Astrocyte (in vitro differentiated cells and primary cell): Measurements from ENCODE around the gene LAMA5. TPM values are rescaled to one million over a fixed set of nuclear protein-coding genes. Genes with fewer than 3 reads are reported as not detected.

Experiments
- DNase-seq: peaks from one replicate; pipeline ENCODE4 v3.0.0-alpha.2; 2010; ENCODE audit warnings: low read depth
- FAIRE-seq: peaks from 2 replicates; lab custom pipeline; 2011; peaks lifted over from hg19 to GRCh38; lab: Jason Lieb, UNC
- H2AFZ ChIP-seq: 2 replicates; pipeline ENCODE4 v1.6.0; 2012; ENCODE audit warnings: low read depth, low read length, inconsistent platforms
- H3K27ac ChIP-seq: 2 replicates; pipeline ENCODE4 v1.5.1; 2011; ENCODE audit warnings: low read depth, low read length, inconsistent platforms
- H3K27me3 ChIP-seq: 2 replicates; pipeline ENCODE4 v1.6.0; 2011; ENCODE audit warnings: low read length, inconsistent platforms; ENCODE audit not compliant: insufficient read depth
- H3K36me3 ChIP-seq: 2 replicates; pipeline ENCODE4 v1.5.1; 2011; ENCODE audit warnings: low read length, inconsistent platforms; ENCODE audit not compliant: insufficient read depth
- H3K4me1 ChIP-seq: 2 replicates; pipeline ENCODE4 v1.5.1; 2011; ENCODE audit warnings: low read length, inconsistent platforms; ENCODE audit not compliant: insufficient read depth
- H3K4me2 ChIP-seq: 2 replicates; pipeline ENCODE4 v1.6.0; 2012; ENCODE audit warnings: low read length, inconsistent platforms
- H3K4me3 ChIP-seq: 2 replicates; pipeline ENCODE4 v1.5.1; 2011; ENCODE audit warnings: low read depth, mild to moderate bottlenecking, low read length, inconsistent platforms; ENCODE audit not compliant: insufficient read depth
- H3K79me2 ChIP-seq: 2 replicates; pipeline ENCODE4 v1.6.0; 2012; ENCODE audit warnings: mild to moderate bottlenecking, low read length, inconsistent platforms; ENCODE audit not compliant: insufficient read depth
- H3K9ac ChIP-seq: 2 replicates; pipeline ENCODE4 v1.6.0; 2012; ENCODE audit warnings: mild to moderate bottlenecking, low read length, inconsistent platforms
- H3K9me3 ChIP-seq: 2 replicates; pipeline ENCODE4 v1.5.1; 2012; ENCODE audit warnings: low read depth, mild to moderate bottlenecking, low read length, inconsistent platforms; ENCODE audit not compliant: insufficient read depth
- H4K20me1 ChIP-seq: 2 replicates; pipeline ENCODE4 v1.6.0; 2012; ENCODE audit warnings: low read length, inconsistent platforms; ENCODE audit not compliant: insufficient read depth
- H3K27ac Mint-ChIP-seq: one replicate; pipeline ENCODE4 v1.8.0; 2021; ENCODE audit warnings: mild to moderate bottlenecking, mixed read lengths; ENCODE audit not compliant: unreplicated experiment
- H3K27me3 Mint-ChIP-seq: one replicate; pipeline ENCODE4 v1.8.0; 2021; ENCODE audit warnings: low read depth, mixed read lengths; ENCODE audit not compliant: unreplicated experiment
- H3K36me3 Mint-ChIP-seq: one replicate; pipeline ENCODE4 v1.8.0; 2021; ENCODE audit warnings: low read depth, mixed read lengths; ENCODE audit not compliant: unreplicated experiment
- H3K4me1 Mint-ChIP-seq: one replicate; pipeline ENCODE4 v1.8.0; 2021; ENCODE audit warnings: low read depth, mixed read lengths; ENCODE audit not compliant: unreplicated experiment
- H3K4me3 Mint-ChIP-seq: one replicate; pipeline ENCODE4 v1.8.0; 2021; ENCODE audit warnings: mild to moderate bottlenecking, moderate library complexity, mixed read lengths; ENCODE audit not compliant: unreplicated experiment
- H3K9me3 Mint-ChIP-seq: one replicate; pipeline ENCODE4 v1.8.0; 2021; ENCODE audit warnings: mild to moderate bottlenecking, mixed read lengths; ENCODE audit not compliant: unreplicated experiment
- CTCF ChIP-seq: IDR thresholded peaks from 2 replicates; pipeline ENCODE4 v1.5.1; 2011; ENCODE audit warnings: low read depth, mild to moderate bottlenecking, inconsistent platforms, low read length, moderate library complexity; ENCODE audit not compliant: insufficient read depth
- EZH2 ChIP-seq: IDR thresholded peaks from 2 replicates; pipeline ENCODE4 v1.6.1; 2012; ENCODE audit warnings: mild to moderate bottlenecking, low read length, inconsistent platforms; ENCODE audit not compliant: insufficient read depth
- total RNA-seq: library from RNA; stranded (reverse); gene quantifications from 2 replicates; pipeline ENCODE4 v1.2.1, GENCODE V29; 2021

The LAMA5 gene
- total RNA-seq, 1 donor from 2014 or later, result 350 TPM

- Histone ChIP-seq H3K4me3 (no peak overlapping the region), H3K4me2 (no peak overlapping the region), H3K79me2 (no peaks in the 10 kb centered on the region), H3K27me3 (no peaks in the 10 kb centered on the region), H3K9ac (no peak overlapping the region), H4K20me1 (no peaks in the 10 kb centered on the region), H3K27ac (no peak overlapping the region), H3K36me3 (no peaks in the 10 kb centered on the region), H2AFZ (no peak overlapping the region), H3K4me1 (peaks cover 11% of the 10 kb centered on the region), H3K9me3 (no peaks in the 10 kb centered on the region)
- peaks cover 10% of the 10 kb centered on the region for H3K9me3 Mint-ChIP-seq
- H3K4me1 Mint-ChIP-seq, result peaks cover 3% of the 10 kb centered on the region
- TF ChIP-seq EZH2, result no peak
- no peak for TF ChIP-seq CTCF
- H3K4me3 Mint-ChIP-seq, result no peak overlapping the region
- no peaks in the 10 kb centered on the region for H3K27me3 Mint-ChIP-seq
- DNase-seq (no peak), FAIRE-seq (no peak)
- peaks cover 17% of the 10 kb centered on the region for H3K36me3 Mint-ChIP-seq
- no peak overlapping the region for H3K27ac Mint-ChIP-seq
Observed at GRCh38 chr20:62350098-62350628, 16.9 kb downstream of the LAMA5 start.

- no peak overlapping the region for H3K27ac Mint-ChIP-seq
- no peaks in the 10 kb centered on the region for H3K27me3 Mint-ChIP-seq
- peaks cover 10% of the 10 kb centered on the region for H3K9me3 Mint-ChIP-seq
- no peaks in the 10 kb centered on the region for H3K27me3 ChIP-seq
- no peak for FAIRE-seq
- no peak overlapping the region for H3K27ac ChIP-seq
- H3K79me2 ChIP-seq, result no peaks in the 10 kb centered on the region
- H3K4me1 Mint-ChIP-seq, result peaks cover 3% of the 10 kb centered on the region
- no peak overlapping the region for H3K9ac ChIP-seq
- peaks cover 20% of the 10 kb centered on the region for H3K36me3 Mint-ChIP-seq
- peaks cover 7% of the 10 kb centered on the region for H3K4me1 ChIP-seq
- no peaks in the 10 kb centered on the region for H3K9me3 ChIP-seq
- H4K20me1 ChIP-seq, result no peaks in the 10 kb centered on the region
- DNase-seq, result no peak
- no peak overlapping the region for H3K4me2 ChIP-seq
- H2AFZ ChIP-seq, result no peak overlapping the region
- TF ChIP-seq CTCF, result no peak
- no peak for TF ChIP-seq EZH2
- H3K4me3 Mint-ChIP-seq, result no peak overlapping the region
- H3K36me3 ChIP-seq, result no peaks in the 10 kb centered on the region
- H3K4me3 ChIP-seq, result no peak overlapping the region
Observed at GRCh38 chr20:62349556-62350097, 17.5 kb downstream of the LAMA5 start.

GRCh38 chr20:62348604-62349003 lies 18.5 kb downstream of the LAMA5 start:
- H3K9ac ChIP-seq, result no peak overlapping the region
- no peaks in the 10 kb centered on the region for H3K9me3 ChIP-seq
- H4K20me1 ChIP-seq, result no peaks in the 10 kb centered on the region
- no peaks in the 10 kb centered on the region for H3K27me3 ChIP-seq
- H3K4me2 ChIP-seq, result no peak overlapping the region
- Mint-ChIP-seq H3K4me3 (no peak overlapping the region), H3K27ac (no peak overlapping the region), H3K9me3 (peaks cover 10% of the 10 kb centered on the region), H3K36me3 (peaks cover 20% of the 10 kb centered on the region), H3K27me3 (no peaks in the 10 kb centered on the region), H3K4me1 (peaks cover 1% of the 10 kb centered on the region)
- no peak overlapping the region for H3K27ac ChIP-seq
- FAIRE-seq, result no peak
- H3K4me1 ChIP-seq, result peaks cover 7% of the 10 kb centered on the region
- H3K4me3 ChIP-seq, result no peak overlapping the region
- DNase-seq, result no peak
- no peak overlapping the region for H2AFZ ChIP-seq
- H3K36me3 ChIP-seq, result no peaks in the 10 kb centered on the region
- H3K79me2 ChIP-seq, result no peaks in the 10 kb centered on the region
- no peak for TF ChIP-seq EZH2
- TF ChIP-seq CTCF, result no peak
